ENCODE measurements around the gene PRAMEF5.
"Not testable (repeated sequence)": the region's sequence is repeated elsewhere in the genome, so short reads cannot be mapped to it uniquely, and the experiment has no call there.

PRAMEF5 gene

GRCh38 chr1:13279617-13280016 is 25.6 kb downstream of the PRAMEF5 start:
- DNase-seq: not testable (repeated sequence)

- not testable (repeated sequence) for DNase-seq
Measured at GRCh38 chr1:13285037-13285436, 31.0 kb downstream of the PRAMEF5 start, which contains the start of gene PRAMEF8. Gene PRAMEF8 (minus strand): TSS chr1:13285137. CDS start chr1:13284091, 1,046 bp downstream.

GRCh38 chr1:13289030-13289429 is 35.0 kb downstream of the PRAMEF5 start:
- not testable (repeated sequence) for DNase-seq

- not testable (repeated sequence) for DNase-seq
Measured at GRCh38 chr1:13297216-13297931, 43.4 kb downstream of the PRAMEF5 start.

GRCh38 chr1:13298699-13299098 is 44.7 kb downstream of the PRAMEF5 start:
- DNase-seq: not testable (repeated sequence)

- DNase-seq: not testable (repeated sequence)
Measured at GRCh38 chr1:13302197-13302596, 48.2 kb downstream of the PRAMEF5 start.

- not testable (repeated sequence) for DNase-seq
Measured at GRCh38 chr1:13303239-13303638, 49.2 kb downstream of the PRAMEF5 start, which contains the start of gene PRAMEF33. Gene PRAMEF33 (plus strand): TSS chr1:13303539. CDS start chr1:13305955, 2,416 bp downstream.

Data from activated naive CD4-positive, alpha-beta T cell (primary cell).